ENCODE measurements around the gene ANKRD66.

DNA sequence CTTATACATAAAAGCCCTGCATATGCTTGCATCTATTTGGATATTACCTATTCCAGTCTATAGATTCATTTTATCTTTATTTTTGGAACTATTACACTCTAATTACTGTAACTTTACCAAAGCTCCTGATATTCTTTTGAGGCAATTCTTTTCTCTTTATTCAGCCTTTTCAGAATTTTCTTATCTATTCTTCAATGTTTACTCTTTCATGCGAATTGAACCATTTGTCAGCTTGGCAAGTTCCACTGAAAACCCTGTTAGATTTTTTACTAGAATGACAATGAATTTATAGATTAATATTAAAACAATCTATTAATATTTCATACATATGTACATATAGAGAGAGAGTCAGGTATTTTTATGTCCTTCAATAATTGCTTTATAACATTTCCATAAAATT, 45.9 kb downstream of the ANKRD66 start:
- no peak for TF ChIP-seq CTCF (IDR thresholded peaks at IDR 0.05)
- TF ChIP-seq POLR2A (IDR thresholded peaks at IDR 0.05; ENCODE audit: low read depth) = no peak
- TF ChIP-seq EP300 (IDR thresholded peaks at IDR 0.05) = no peak
- TF ChIP-seq POLR2AphosphoS5 (IDR thresholded peaks at IDR 0.05) = no peak
